GM12874 (cell line): ENCODE measurements around the gene PTEN.

Source experiments
- CTCF ChIP-seq: IDR thresholded peaks from 2 replicates; pipeline ENCODE4 v1.5.1; 2011; ENCODE audit warnings: low read depth, mild to moderate bottlenecking, control low read depth, low read length, moderate library complexity; ENCODE audit not compliant: insufficient read depth

PTEN gene

DNA sequence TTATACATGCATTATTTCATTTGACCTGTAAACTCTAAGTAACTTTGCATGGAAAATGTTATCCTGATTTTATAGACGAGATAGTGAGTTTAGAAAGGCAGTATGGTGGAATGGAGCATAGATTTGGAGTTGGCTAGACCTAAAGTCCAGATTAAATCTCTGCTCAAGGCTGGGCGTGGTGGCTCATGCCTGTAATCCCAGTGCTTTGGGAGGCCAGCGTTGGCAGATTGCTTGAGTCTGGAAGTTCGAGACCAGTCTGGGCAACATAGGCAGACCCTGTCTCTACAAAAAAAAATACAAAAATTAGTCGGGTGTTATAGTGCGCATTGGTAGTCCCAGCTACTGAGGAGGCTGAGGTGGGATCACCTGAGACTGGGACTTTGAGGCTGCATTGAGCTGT lies 9.4 kb downstream of the PTEN start:
- TF ChIP-seq CTCF, result no peak

DNA sequence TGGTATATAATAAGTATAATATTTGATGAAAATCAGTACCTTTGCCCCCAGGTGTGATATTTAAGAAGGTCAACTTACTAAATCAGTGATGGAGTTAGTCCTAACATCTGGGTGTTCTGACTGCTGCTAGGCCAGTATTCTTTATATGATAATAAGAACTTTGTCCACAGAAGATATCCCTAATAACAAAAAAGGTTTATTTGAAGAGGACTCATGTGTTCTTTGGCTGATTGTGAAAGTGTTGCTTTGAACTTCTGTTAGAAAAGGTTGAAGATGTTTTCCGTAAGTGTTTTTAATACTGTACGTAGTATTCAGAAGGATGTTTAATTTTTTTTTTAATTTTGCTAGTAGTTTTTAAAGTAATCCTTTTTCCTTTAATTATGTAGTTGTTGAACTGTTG lies 10.2 kb downstream of the PTEN start:
- TF ChIP-seq CTCF, result no peak

DNA sequence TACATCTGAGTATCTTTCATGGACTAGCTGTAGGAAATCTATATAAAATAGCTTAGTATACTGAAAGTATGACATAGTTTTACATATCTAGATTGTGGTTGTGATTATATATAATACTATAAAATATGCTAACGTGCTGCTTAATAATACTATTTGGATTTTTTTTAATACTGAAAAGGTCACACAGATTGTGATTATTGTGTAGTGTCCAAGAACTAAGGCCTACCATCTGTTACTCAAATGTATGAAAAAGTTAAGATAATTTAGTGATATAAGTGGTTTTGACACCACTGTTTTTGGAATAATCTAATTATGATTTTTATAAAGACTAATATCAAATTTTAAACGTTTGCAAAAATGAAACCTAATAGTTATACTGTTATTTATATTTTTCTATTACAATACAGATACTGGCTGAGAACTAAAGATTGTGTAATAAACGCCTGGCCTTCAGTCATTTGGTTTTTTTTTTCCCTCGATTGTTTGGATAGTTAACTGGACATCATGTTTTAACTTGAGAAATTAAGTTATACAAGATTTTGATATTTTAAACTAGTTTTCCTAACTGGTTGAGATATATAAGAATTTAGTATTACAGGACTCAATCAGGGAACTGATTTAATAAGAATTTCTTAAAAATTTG lies 12.6 kb downstream of the PTEN start:
- no peak for TF ChIP-seq CTCF

GRCh38 chr10:87878664-87879459 lies 15.4 kb downstream of the PTEN start:
- no peak for TF ChIP-seq CTCF

DNA sequence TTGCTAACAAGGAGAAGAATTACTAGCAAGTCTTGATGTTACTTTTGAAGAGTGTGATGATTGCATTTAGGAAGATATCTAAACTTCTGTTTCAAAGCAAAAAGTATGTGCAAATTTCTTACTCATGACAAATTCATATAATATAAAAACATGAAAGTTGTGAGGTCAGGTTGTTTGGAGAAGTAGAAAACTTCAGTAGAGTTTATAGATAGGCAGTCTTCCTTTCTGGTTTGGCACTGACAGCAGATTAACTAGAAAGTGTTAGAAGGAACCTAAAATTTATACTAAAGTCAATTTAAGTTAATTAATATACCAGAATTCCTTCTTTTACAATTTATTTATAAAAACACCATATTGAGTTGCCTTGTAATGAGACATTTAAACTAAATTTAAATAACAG lies 16.9 kb downstream of the PTEN start:
- TF ChIP-seq CTCF, result no peak

- TF ChIP-seq CTCF, result no peak
Observed at GRCh38 chr10:87882555-87883294, 19.3 kb downstream of the PTEN start.

DNA sequence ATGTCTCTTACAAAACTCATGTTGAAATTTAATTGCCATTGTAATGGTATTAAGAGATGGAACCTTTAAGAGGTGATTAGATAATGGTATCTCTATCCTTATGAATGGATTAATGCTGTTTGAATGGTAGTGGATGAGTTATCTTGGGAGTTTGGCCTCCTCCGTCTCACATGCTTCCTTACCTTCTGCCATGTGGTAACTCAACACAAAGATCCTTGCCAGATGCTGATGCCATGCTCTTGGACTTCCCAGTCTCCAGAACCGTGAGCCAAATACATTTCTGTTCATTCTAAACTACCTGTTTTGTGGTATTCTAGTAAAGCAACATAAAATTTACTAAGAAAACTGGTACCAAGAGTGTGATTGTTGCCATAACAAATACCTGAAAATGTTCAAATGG lies 23.2 kb downstream of the PTEN start:
- no peak for TF ChIP-seq CTCF
